Loucy (cell line): ENCODE data around the gene TP53I11.

Source experiments
- H2AFZ ChIP-seq: fragments of 200-600 bp; sonication (generic); 2 replicates; pipeline ENCODE4 v1.6.0; 2016; ENCODE audit warnings: antibody characterized with exemption, mild to moderate bottlenecking, low read length, moderate library complexity
- H3F3A ChIP-seq: fragments of 200-600 bp; 2 replicates; pipeline ENCODE4 v1.6.0; 2016; ENCODE audit warnings: antibody characterized with exemption, low read depth, mild to moderate bottlenecking
- H3K27me3 ChIP-seq: fragments of 200-600 bp; sonication (generic); 2 replicates; pipeline ENCODE4 v1.6.1; 2014; ENCODE audit warnings: low read length, mild to moderate bottlenecking; ENCODE audit not compliant: insufficient read depth, poor library complexity, severe bottlenecking
- H3K36me3 ChIP-seq: fragments of 200-600 bp; sonication (generic); 2 replicates; pipeline ENCODE4 v1.6.1; 2016; ENCODE audit warnings: low read length; ENCODE audit not compliant: insufficient read depth
- H3K4me1 ChIP-seq: fragments of 200-600 bp; sonication (generic); 2 replicates; pipeline ENCODE4 v1.5.1; 2014; ENCODE audit warnings: low read length, mild to moderate bottlenecking; ENCODE audit not compliant: insufficient read depth, poor library complexity, severe bottlenecking
- H3K4me2 ChIP-seq: fragments of 200-600 bp; sonication (generic); 2 replicates; pipeline ENCODE4 v1.6.0; 2014; ENCODE audit warnings: antibody characterized with exemption, low read length, low read depth, mild to moderate bottlenecking; ENCODE audit not compliant: poor library complexity, severe bottlenecking
- H3K4me3 ChIP-seq: fragments of 200-600 bp; sonication (generic); 2 replicates; pipeline ENCODE4 v1.5.1; 2014; ENCODE audit warnings: low read length, mild to moderate bottlenecking, mixed read lengths; ENCODE audit not compliant: poor library complexity, severe bottlenecking
- H3K79me2 ChIP-seq: fragments of 200-600 bp; sonication (generic); 2 replicates; pipeline ENCODE4 v1.6.1; 2014; ENCODE audit warnings: low read length; ENCODE audit not compliant: insufficient read depth
- H3K9ac ChIP-seq: fragments of 200-600 bp; sonication (generic); 2 replicates; pipeline ENCODE4 v1.6.0; 2014; ENCODE audit warnings: mild to moderate bottlenecking, low read depth, low read length, moderate library complexity; ENCODE audit not compliant: poor library complexity, severe bottlenecking
- H3K9me2 ChIP-seq: fragments of 200-600 bp; sonication (generic); replicated peaks from 2 replicates; pipeline ENCODE4 v1.6.1; 2016; ENCODE audit warnings: low read depth, low read length, mixed read lengths
- H3K9me3 ChIP-seq: fragments of 200-600 bp; sonication (generic); 2 replicates; pipeline ENCODE4 v1.6.1; 2014; ENCODE audit warnings: mild to moderate bottlenecking, antibody characterized with exemption, low read length, low read depth; ENCODE audit not compliant: insufficient read depth
- H4K20me1 ChIP-seq: fragments of 200-600 bp; sonication (generic); 2 replicates; pipeline ENCODE4 v1.6.0; 2014; ENCODE audit warnings: antibody characterized with exemption, low read length, mild to moderate bottlenecking; ENCODE audit not compliant: insufficient read depth, poor library complexity, severe bottlenecking
- CTCF ChIP-seq: fragments of 200-600 bp; sonication (generic); conservative IDR thresholded peaks from 2 replicates; pipeline ENCODE4 v1.5.1; 2014; ENCODE audit warnings: mild to moderate bottlenecking, antibody characterized with exemption, low read length
- EZH2phosphoT487 ChIP-seq: fragments of 200-600 bp; IDR thresholded peaks from 2 replicates; pipeline ENCODE4 v1.6.1; 2018; ENCODE audit warnings: antibody characterized with exemption, mild to moderate bottlenecking, moderate library complexity, borderline replicate concordance

TP53I11 gene

GRCh38 chr11:44942029-44942955 is 8.4 kb downstream of the TP53I11 start:
- H4K20me1 ChIP-seq, result no peaks in the 10 kb centered on the region
- H3K9ac ChIP-seq, result peak overlapping the region; percentile 57
- no peaks in the 10 kb centered on the region for H3K79me2 ChIP-seq
- no peaks in the 10 kb centered on the region for H3K27me3 ChIP-seq
- peaks cover 37% of the 10 kb centered on the region for H3K4me1 ChIP-seq
- H2AFZ ChIP-seq, result 0 out of 2 replicates have a peak overlapping the region, but pooled peaks have one; percentile 6
- no peaks in the 10 kb centered on the region for H3K9me3 ChIP-seq
- H3K36me3 ChIP-seq, result no peaks in the 10 kb centered on the region
- H3K4me2 ChIP-seq, result peak overlapping the region; percentile 48
- no peaks in the 10 kb centered on the region for H3K9me2 ChIP-seq
- peak overlapping the region; percentile 39 for H3K4me3 ChIP-seq
- no peaks in the 10 kb centered on the region for H3F3A ChIP-seq
- TF ChIP-seq CTCF, result no peak
- TF ChIP-seq EZH2phosphoT487, result no peak

GRCh38 chr11:44941259-44942021 is 9.2 kb downstream of the TP53I11 start:
- Histone ChIP-seq H3K27me3 (no peaks in the 10 kb centered on the region), H3K4me2 (no peak overlapping the region), H2AFZ (no peak overlapping the region), H3K4me1 (peaks cover 37% of the 10 kb centered on the region), H3K9ac (no peak overlapping the region), H3F3A (no peaks in the 10 kb centered on the region), H3K4me3 (no peak overlapping the region), H3K9me2 (no peaks in the 10 kb centered on the region), H4K20me1 (no peaks in the 10 kb centered on the region), H3K36me3 (no peaks in the 10 kb centered on the region), H3K79me2 (no peaks in the 10 kb centered on the region), H3K9me3 (no peaks in the 10 kb centered on the region)
- TF ChIP-seq CTCF (no peak), EZH2phosphoT487 (no peak)

GRCh38 chr11:44940835-44941234 is 9.8 kb downstream of the TP53I11 start:
- no peak overlapping the region for H3K4me3 ChIP-seq
- H4K20me1 ChIP-seq, result no peaks in the 10 kb centered on the region
- H3K9ac ChIP-seq, result no peak overlapping the region
- H3K36me3 ChIP-seq, result no peaks in the 10 kb centered on the region
- peaks cover 37% of the 10 kb centered on the region for H3K4me1 ChIP-seq
- H3K9me2 ChIP-seq, result no peaks in the 10 kb centered on the region
- TF ChIP-seq EZH2phosphoT487, result no peak
- TF ChIP-seq CTCF, result no peak
- no peaks in the 10 kb centered on the region for H3F3A ChIP-seq
- no peaks in the 10 kb centered on the region for H3K79me2 ChIP-seq
- H3K27me3 ChIP-seq, result no peaks in the 10 kb centered on the region
- no peak overlapping the region for H3K4me2 ChIP-seq
- no peaks in the 10 kb centered on the region for H3K9me3 ChIP-seq
- no peak overlapping the region for H2AFZ ChIP-seq
